Neural cell (in vitro differentiated cells): Measurements from ENCODE around the gene GLB1L3. TPM values are rescaled to one million over a fixed set of nuclear protein-coding genes. Genes with fewer than 3 reads are reported as not detected.

Experiments used
- H2AFZ ChIP-seq: fragments of 200-600, 300-800 bp; sonication (generic), shearing (Covaris generic); 2 replicates; pipeline ENCODE4 v1.6.0; 2014; ENCODE audit warnings: low read depth, mild to moderate bottlenecking, antibody characterized with exemption, low read length, moderate library complexity
- H3F3A ChIP-seq: fragments of 200-600 bp; shearing (Covaris generic); 2 replicates; pipeline ENCODE4 v1.6.1; 2016; ENCODE audit warnings: mild to moderate bottlenecking, moderate library complexity, mixed read lengths, antibody characterized with exemption, low read length; ENCODE audit not compliant: insufficient read depth, poor library complexity, severe bottlenecking
- H3K27ac ChIP-seq: fragments of 200-600, 300-800 bp; sonication (generic), shearing (Covaris generic); 2 replicates; pipeline ENCODE4 v1.5.1; 2014; ENCODE audit warnings: mild to moderate bottlenecking, low read length, moderate library complexity
- H3K27me3 ChIP-seq: fragments of 300-800, 200-600 bp; sonication (generic), shearing (Covaris generic); 2 replicates; pipeline ENCODE4 v1.6.0; 2014; ENCODE audit warnings: mild to moderate bottlenecking, low read depth, low read length, moderate library complexity; ENCODE audit not compliant: insufficient read depth
- H3K36me3 ChIP-seq: fragments of 300-800, 200-600 bp; sonication (generic), shearing (Covaris generic); 2 replicates; pipeline ENCODE4 v1.5.1; 2014; ENCODE audit warnings: mild to moderate bottlenecking, antibody characterized with exemption, low read length, moderate library complexity; ENCODE audit not compliant: insufficient read depth
- H3K4me2 ChIP-seq: fragments of 300-800, 200-600 bp; sonication (generic), shearing (Covaris generic); 2 replicates; pipeline ENCODE4 v1.6.0; 2014; ENCODE audit warnings: mild to moderate bottlenecking, low read length
- H3K4me3 ChIP-seq: fragments of 300-800, 200-600 bp; sonication (generic), shearing (Covaris generic); 2 replicates; pipeline ENCODE4 v1.5.1; 2014; ENCODE audit warnings: mild to moderate bottlenecking, low read length, moderate library complexity
- H3K79me2 ChIP-seq: fragments of 200-600 bp; shearing (Covaris generic); replicated peaks from 2 replicates; pipeline ENCODE4 v1.6.0; 2014; ENCODE audit warnings: mild to moderate bottlenecking, low read length, moderate library complexity; ENCODE audit not compliant: insufficient read depth
- H3K9ac ChIP-seq: fragments of 300-800, 200-600 bp; sonication (generic), shearing (Covaris generic); 2 replicates; pipeline ENCODE4 v1.6.1; 2016; ENCODE audit warnings: mild to moderate bottlenecking, low read length, mixed read lengths
- H3K9me2 ChIP-seq: fragments of 200-600 bp; shearing (Covaris generic); 2 replicates; pipeline ENCODE4 v1.6.1; 2016; ENCODE audit warnings: mild to moderate bottlenecking, low read length, mixed read lengths; ENCODE audit not compliant: insufficient read depth
- H3K9me3 ChIP-seq: fragments of 200-600, 300-800 bp; sonication (generic), shearing (Covaris generic); 2 replicates; pipeline ENCODE4 v1.6.1; 2016; ENCODE audit warnings: mild to moderate bottlenecking, mixed run types, low read length, moderate library complexity, mixed read lengths
- H4K20me1 ChIP-seq: fragments of 200-600 bp; shearing (Covaris generic); 2 replicates; pipeline ENCODE4 v1.6.1; 2016; ENCODE audit warnings: mild to moderate bottlenecking, mixed run types; ENCODE audit not compliant: insufficient read depth
- EP300 ChIP-seq: fragments of 450-650 bp; conservative IDR thresholded peaks from 2 replicates; pipeline ENCODE4 v1.6.1; 2014; ENCODE audit warnings: antibody characterized with exemption, mild to moderate bottlenecking, moderate library complexity; ENCODE audit not compliant: poor library complexity, severe bottlenecking
- EZH2 ChIP-seq: fragments of 200-600, 300-800 bp; shearing (Covaris generic), sonication (generic); IDR thresholded peaks from 2 replicates; pipeline ENCODE4 v1.6.1; 2014; ENCODE audit warnings: antibody characterized with exemption, low read length, borderline replicate concordance, mild to moderate bottlenecking; ENCODE audit not compliant: insufficient read depth, poor library complexity, severe bottlenecking
- MXI1 ChIP-seq: fragments of 450-650 bp; conservative IDR thresholded peaks from 2 replicates; pipeline ENCODE4 v1.6.1; 2014; ENCODE audit warnings: antibody characterized with exemption, mild to moderate bottlenecking; ENCODE audit not compliant: poor library complexity, severe bottlenecking
- POLR2AphosphoS5 ChIP-seq: IDR thresholded peaks from 2 replicates; pipeline ENCODE4 v1.6.1; 2012
- RAD21 ChIP-seq: fragments of 450-650 bp; conservative IDR thresholded peaks from 2 replicates; pipeline ENCODE4 v1.6.1; 2014; ENCODE audit warnings: antibody characterized with exemption, mild to moderate bottlenecking, moderate library complexity
- REST ChIP-seq: IDR thresholded peaks from 2 replicates; pipeline ENCODE4 v1.6.1; 2012; ENCODE audit warnings: borderline replicate concordance
- SMC3 ChIP-seq: fragments of 450-650 bp; conservative IDR thresholded peaks from 2 replicates; pipeline ENCODE4 v1.6.1; 2014; ENCODE audit warnings: antibody characterized with exemption, mild to moderate bottlenecking, moderate library complexity; ENCODE audit not compliant: poor library complexity
- TAF1 ChIP-seq: IDR thresholded peaks from 2 replicates; pipeline ENCODE4 v1.6.1; 2012; ENCODE audit warnings: low read depth
- polyA plus RNA-seq: library from polyadenylated mRNA; depleted of rRNA; stranded (reverse); fragments of >200 nt; gene quantifications from 2 replicates; pipeline ENCODE4 v1.2.3, GENCODE V29; 2014
- TF ChIP-seq, protein P1 (sequence below): fragments of 450-650 bp; IDR thresholded peaks from 2 replicates; pipeline ENCODE4 v1.5.1; 2014; ENCODE audit warnings: antibody characterized with exemption, mild to moderate bottlenecking, moderate library complexity; ENCODE audit not compliant: poor library complexity, severe bottlenecking

Gene GLB1L3
- polyA plus RNA-seq, 1 donor from 2014 or later = 0.19 TPM

- H3K27me3 ChIP-seq = no peaks in the 10 kb centered on the region
- H3K9me2 ChIP-seq = no peaks in the 10 kb centered on the region
- no peaks in the 10 kb centered on the region for H4K20me1 ChIP-seq
- no peak overlapping the region for H3K4me2 ChIP-seq
- H3K9me3 ChIP-seq = no peaks in the 10 kb centered on the region
- H3K9ac ChIP-seq = no peak overlapping the region
- no peak overlapping the region for H3K27ac ChIP-seq
- no peaks in the 10 kb centered on the region for H3K79me2 ChIP-seq
- H2AFZ ChIP-seq = no peak overlapping the region
- H3K4me3 ChIP-seq = no peak overlapping the region
- H3K36me3 ChIP-seq = no peaks in the 10 kb centered on the region
- TF ChIP-seq, protein P1, sequence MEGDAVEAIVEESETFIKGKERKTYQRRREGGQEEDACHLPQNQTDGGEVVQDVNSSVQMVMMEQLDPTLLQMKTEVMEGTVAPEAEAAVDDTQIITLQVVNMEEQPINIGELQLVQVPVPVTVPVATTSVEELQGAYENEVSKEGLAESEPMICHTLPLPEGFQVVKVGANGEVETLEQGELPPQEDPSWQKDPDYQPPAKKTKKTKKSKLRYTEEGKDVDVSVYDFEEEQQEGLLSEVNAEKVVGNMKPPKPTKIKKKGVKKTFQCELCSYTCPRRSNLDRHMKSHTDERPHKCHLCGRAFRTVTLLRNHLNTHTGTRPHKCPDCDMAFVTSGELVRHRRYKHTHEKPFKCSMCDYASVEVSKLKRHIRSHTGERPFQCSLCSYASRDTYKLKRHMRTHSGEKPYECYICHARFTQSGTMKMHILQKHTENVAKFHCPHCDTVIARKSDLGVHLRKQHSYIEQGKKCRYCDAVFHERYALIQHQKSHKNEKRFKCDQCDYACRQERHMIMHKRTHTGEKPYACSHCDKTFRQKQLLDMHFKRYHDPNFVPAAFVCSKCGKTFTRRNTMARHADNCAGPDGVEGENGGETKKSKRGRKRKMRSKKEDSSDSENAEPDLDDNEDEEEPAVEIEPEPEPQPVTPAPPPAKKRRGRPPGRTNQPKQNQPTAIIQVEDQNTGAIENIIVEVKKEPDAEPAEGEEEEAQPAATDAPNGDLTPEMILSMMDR = no peak
- no peak for TF ChIP-seq TAF1
- no peak for TF ChIP-seq EZH2
- TF ChIP-seq REST = no peak
- TF ChIP-seq MXI1 = no peak
- no peak for TF ChIP-seq SMC3
- no peaks in the 10 kb centered on the region for H3F3A ChIP-seq
Measured at GRCh38 chr11:134355656-134356055, 79.5 kb downstream of the GLB1L3 start.

DNA sequence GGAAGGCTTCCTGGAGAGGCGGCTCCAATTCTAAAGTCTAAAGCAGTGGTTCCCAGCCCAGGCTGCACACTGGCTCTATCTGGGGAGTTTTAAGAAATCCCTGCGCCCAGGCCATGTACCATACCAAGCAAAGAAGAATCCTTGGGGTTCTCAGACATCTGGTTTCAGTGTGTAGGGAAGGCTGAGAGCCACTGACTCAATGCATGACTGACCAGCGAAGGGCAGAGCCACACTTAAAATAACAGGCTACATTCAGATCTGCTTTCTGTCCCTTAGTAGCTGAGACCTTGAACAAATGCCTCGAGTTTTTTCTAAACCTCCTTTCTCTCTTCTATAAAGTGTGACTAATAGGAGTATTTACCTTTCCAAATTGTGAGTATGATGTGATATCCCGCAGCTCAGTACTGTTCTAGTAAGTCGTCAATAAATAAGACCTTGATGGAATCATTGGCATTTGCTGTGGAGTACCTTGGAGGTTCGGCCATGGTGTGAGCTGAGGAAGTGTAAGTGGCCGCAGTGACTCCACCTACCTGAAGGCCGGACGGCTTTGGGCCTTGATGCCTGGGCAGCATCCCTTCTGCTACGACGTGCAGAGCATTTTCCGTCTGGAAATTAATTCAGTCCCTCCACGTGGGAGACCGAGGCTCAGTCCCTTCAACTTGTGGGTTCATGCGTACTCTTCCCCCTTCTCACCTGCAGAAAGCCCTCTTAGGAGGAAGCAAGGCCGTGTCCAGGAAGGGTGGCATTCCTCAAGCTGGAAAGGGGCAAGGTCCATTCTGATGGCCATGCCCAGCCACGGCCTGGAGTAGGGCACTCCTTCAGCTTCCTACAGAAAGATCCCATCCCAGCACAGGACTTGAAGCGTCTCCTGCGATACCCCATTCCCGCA is 80.7 kb downstream of the GLB1L3 start:
- no peak for TF ChIP-seq RAD21
- no peak for TF ChIP-seq REST
- TF ChIP-seq TAF1 = no peak
- TF ChIP-seq SMC3 = no peak
- TF ChIP-seq, protein P1 = no peak
- no peak for TF ChIP-seq EP300
- no peak for TF ChIP-seq EZH2
- no peak for TF ChIP-seq MXI1
- no peak for TF ChIP-seq POLR2AphosphoS5
- no peaks in the 10 kb centered on the region for H3K79me2 ChIP-seq
- H3K27me3 ChIP-seq = no peaks in the 10 kb centered on the region
- H3K36me3 ChIP-seq = no peaks in the 10 kb centered on the region
- H3K4me3 ChIP-seq = no peak overlapping the region
- no peaks in the 10 kb centered on the region for H3F3A ChIP-seq
- H3K9me3 ChIP-seq = no peaks in the 10 kb centered on the region
- no peak overlapping the region for H3K4me2 ChIP-seq
- no peak overlapping the region for H3K27ac ChIP-seq
- no peaks in the 10 kb centered on the region for H4K20me1 ChIP-seq
- H3K9ac ChIP-seq = no peak overlapping the region
- no peak overlapping the region for H2AFZ ChIP-seq
- H3K9me2 ChIP-seq = no peaks in the 10 kb centered on the region
